HEK293 (cell line): ENCODE data around the gene EFHC1.

Experiments used
- GFI1B ChIP-seq: fragments of 450-650 bp; formaldehyde crosslinking; IDR thresholded peaks from 2 replicates; pipeline ENCODE4 v1.5.1; 2016; ENCODE audit warnings: missing biosample characterization, missing genetic modification characterization
- HOXA7 ChIP-seq: sonication (generic); formaldehyde crosslinking; IDR thresholded peaks from 2 replicates; pipeline ENCODE4 v1.8.1; 2022; ENCODE audit warnings: missing genetic modification reagents, borderline replicate concordance
- KLF1 ChIP-seq: fragments of 450-650 bp; formaldehyde crosslinking; IDR thresholded peaks from 2 replicates; pipeline ENCODE4 v1.5.1; 2016; ENCODE audit warnings: missing biosample characterization, missing genetic modification characterization
- KLF8 ChIP-seq: fragments of 450-650 bp; formaldehyde crosslinking; IDR thresholded peaks from 2 replicates; pipeline ENCODE4 v1.5.1; 2016; ENCODE audit warnings: missing biosample characterization, missing genetic modification characterization
- MZF1 ChIP-seq: fragments of 450-650 bp; formaldehyde crosslinking; IDR thresholded peaks from 2 replicates; pipeline ENCODE4 v1.5.1; 2017; ENCODE audit warnings: missing biosample characterization, missing genetic modification characterization, borderline replicate concordance
- REST ChIP-seq: fragments of 450-650 bp; formaldehyde crosslinking; IDR thresholded peaks from 2 replicates; pipeline ENCODE4 v1.5.1; 2016; ENCODE audit warnings: missing biosample characterization, missing genetic modification characterization
- SP2 ChIP-seq: fragments of 450-650 bp; formaldehyde crosslinking; IDR thresholded peaks from 2 replicates; pipeline ENCODE4 v1.5.1; 2016; ENCODE audit warnings: missing biosample characterization, missing genetic modification characterization
- TSHZ1 ChIP-seq: fragments of 450-650 bp; formaldehyde crosslinking; IDR thresholded peaks from 2 replicates; pipeline ENCODE4 v1.5.1; 2016; ENCODE audit warnings: missing biosample characterization, missing genetic modification characterization, borderline replicate concordance
- ZBTB1 ChIP-seq: fragments of 450-650 bp; formaldehyde crosslinking; IDR thresholded peaks from 2 replicates; pipeline ENCODE4 v1.5.1; 2016; ENCODE audit warnings: missing biosample characterization, missing genetic modification characterization
- ZBTB44 ChIP-seq: fragments of 450-650 bp; IDR thresholded peaks from 2 replicates; pipeline ENCODE4 v1.5.1; 2018; ENCODE audit warnings: missing biosample characterization, mild to moderate bottlenecking, missing genetic modification characterization
- ZEB2 ChIP-seq: fragments of 450-650 bp; formaldehyde crosslinking; IDR thresholded peaks from 2 replicates; pipeline ENCODE4 v1.5.1; 2016; ENCODE audit warnings: missing biosample characterization, missing genetic modification characterization
- ZFP3 ChIP-seq: fragments of 450-650 bp; formaldehyde crosslinking; IDR thresholded peaks from 2 replicates; pipeline ENCODE4 v1.5.1; 2016; ENCODE audit warnings: low read depth, missing biosample characterization, missing genetic modification characterization
- ZFP69B ChIP-seq: fragments of 450-650 bp; formaldehyde crosslinking; IDR thresholded peaks from 2 replicates; pipeline ENCODE4 v1.5.1; 2016; ENCODE audit warnings: missing biosample characterization, missing genetic modification characterization
- ZNF335 ChIP-seq: fragments of 450-650 bp; formaldehyde crosslinking; conservative IDR thresholded peaks from 2 replicates; pipeline ENCODE4 v1.5.1; 2016; ENCODE audit warnings: missing biosample characterization, missing genetic modification characterization
- ZNF366 ChIP-seq: fragments of 450-650 bp; formaldehyde crosslinking; conservative IDR thresholded peaks from 2 replicates; pipeline ENCODE4 v1.5.1; 2016; ENCODE audit warnings: missing biosample characterization, missing genetic modification characterization
- ZNF391 ChIP-seq: fragments of 450-650 bp; formaldehyde crosslinking; IDR thresholded peaks from 2 replicates; pipeline ENCODE4 v1.5.1; 2016; ENCODE audit warnings: low read depth, missing biosample characterization, missing genetic modification characterization, borderline replicate concordance
- ZNF571 ChIP-seq: fragments of 450-650 bp; formaldehyde crosslinking; IDR thresholded peaks from 2 replicates; pipeline ENCODE4 v1.5.0; 2017; ENCODE audit warnings: missing biosample characterization, missing genetic modification characterization
- ZNF600 ChIP-seq: fragments of 450-650 bp; formaldehyde crosslinking; IDR thresholded peaks from 2 replicates; pipeline ENCODE4 v1.5.1; 2016; ENCODE audit warnings: missing biosample characterization, missing genetic modification characterization
- ZNF660 ChIP-seq: fragments of 450-650 bp; IDR thresholded peaks from 2 replicates; pipeline ENCODE4 v1.5.1; 2018; ENCODE audit warnings: missing biosample characterization, mild to moderate bottlenecking, missing genetic modification characterization
- ZNF76 ChIP-seq: fragments of 450-650 bp; formaldehyde crosslinking; IDR thresholded peaks from 2 replicates; pipeline ENCODE4; 2016; ENCODE audit warnings: low read depth, missing biosample characterization, missing genetic modification characterization, borderline replicate concordance
- ZSCAN18 ChIP-seq: fragments of 450-650 bp; formaldehyde crosslinking; IDR thresholded peaks from 2 replicates; pipeline ENCODE4 v1.5.1; 2016; ENCODE audit warnings: missing biosample characterization, missing genetic modification characterization
- TF ChIP-seq, protein P1 (sequence below): fragments of 450-650 bp; formaldehyde crosslinking; IDR thresholded peaks from 2 replicates; pipeline ENCODE4 v1.5.1; 2017; ENCODE audit warnings: missing biosample characterization, missing genetic modification characterization
- TF ChIP-seq, protein P2 (sequence below): fragments of 450-650 bp; formaldehyde crosslinking; IDR thresholded peaks from 2 replicates; pipeline ENCODE4 v1.5.1; 2016; ENCODE audit warnings: missing biosample characterization, missing genetic modification characterization, low read depth

EFHC1 gene

GRCh38 chr6:52482903-52483670 is 62.9 kb downstream of the EFHC1 start (continued):
- TF ChIP-seq ZNF76 (tag by site-specific recombination) = peak; percentile 66; the same call in 1 of the 2 replicates
- TF ChIP-seq HOXA7 (CRISPR knock-in tag) = no peak
- peak; percentile 44; the same call in 1 of the 2 replicates for TF ChIP-seq MZF1 (tag by site-specific recombination)
- TF ChIP-seq ZEB2 (tag by site-specific recombination) = peak; percentile 99
- peak; percentile 65; the same call in 1 of the 2 replicates for TF ChIP-seq GFI1B
- TF ChIP-seq ZNF571 (tag by site-specific recombination) = no peak
- peak; percentile 96; the same call in 1 of the 2 replicates for TF ChIP-seq ZNF391 (tag by site-specific recombination)
- TF ChIP-seq ZFP3 = no peak
- TF ChIP-seq ZSCAN18 (tag by site-specific recombination) = no peak
- TF ChIP-seq ZBTB1 = peak; percentile 91
- TF ChIP-seq, protein P1, sequence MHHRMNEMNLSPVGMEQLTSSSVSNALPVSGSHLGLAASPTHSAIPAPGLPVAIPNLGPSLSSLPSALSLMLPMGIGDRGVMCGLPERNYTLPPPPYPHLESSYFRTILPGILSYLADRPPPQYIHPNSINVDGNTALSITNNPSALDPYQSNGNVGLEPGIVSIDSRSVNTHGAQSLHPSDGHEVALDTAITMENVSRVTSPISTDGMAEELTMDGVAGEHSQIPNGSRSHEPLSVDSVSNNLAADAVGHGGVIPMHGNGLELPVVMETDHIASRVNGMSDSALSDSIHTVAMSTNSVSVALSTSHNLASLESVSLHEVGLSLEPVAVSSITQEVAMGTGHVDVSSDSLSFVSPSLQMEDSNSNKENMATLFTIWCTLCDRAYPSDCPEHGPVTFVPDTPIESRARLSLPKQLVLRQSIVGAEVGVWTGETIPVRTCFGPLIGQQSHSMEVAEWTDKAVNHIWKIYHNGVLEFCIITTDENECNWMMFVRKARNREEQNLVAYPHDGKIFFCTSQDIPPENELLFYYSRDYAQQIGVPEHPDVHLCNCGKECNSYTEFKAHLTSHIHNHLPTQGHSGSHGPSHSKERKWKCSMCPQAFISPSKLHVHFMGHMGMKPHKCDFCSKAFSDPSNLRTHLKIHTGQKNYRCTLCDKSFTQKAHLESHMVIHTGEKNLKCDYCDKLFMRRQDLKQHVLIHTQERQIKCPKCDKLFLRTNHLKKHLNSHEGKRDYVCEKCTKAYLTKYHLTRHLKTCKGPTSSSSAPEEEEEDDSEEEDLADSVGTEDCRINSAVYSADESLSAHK = peak; percentile 94
- TF ChIP-seq REST (tag by site-specific recombination) = no peak
- peak; percentile 45; the same call in 1 of the 2 replicates for TF ChIP-seq KLF1 (tag by site-specific recombination)
- TF ChIP-seq KLF8 (tag by site-specific recombination) = peak; percentile 86
- peak; percentile 18; the same call in 1 of the 2 replicates for TF ChIP-seq ZNF660 (tag by site-specific recombination)
- TF ChIP-seq, protein P2, sequence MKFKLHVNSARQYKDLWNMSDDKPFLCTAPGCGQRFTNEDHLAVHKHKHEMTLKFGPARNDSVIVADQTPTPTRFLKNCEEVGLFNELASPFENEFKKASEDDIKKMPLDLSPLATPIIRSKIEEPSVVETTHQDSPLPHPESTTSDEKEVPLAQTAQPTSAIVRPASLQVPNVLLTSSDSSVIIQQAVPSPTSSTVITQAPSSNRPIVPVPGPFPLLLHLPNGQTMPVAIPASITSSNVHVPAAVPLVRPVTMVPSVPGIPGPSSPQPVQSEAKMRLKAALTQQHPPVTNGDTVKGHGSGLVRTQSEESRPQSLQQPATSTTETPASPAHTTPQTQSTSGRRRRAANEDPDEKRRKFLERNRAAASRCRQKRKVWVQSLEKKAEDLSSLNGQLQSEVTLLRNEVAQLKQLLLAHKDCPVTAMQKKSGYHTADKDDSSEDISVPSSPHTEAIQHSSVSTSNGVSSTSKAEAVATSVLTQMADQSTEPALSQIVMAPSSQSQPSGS = peak; percentile 92
- peak; percentile 91 for TF ChIP-seq ZBTB44
- peak; percentile 33 for TF ChIP-seq SP2
- peak; percentile 99 for TF ChIP-seq ZNF366 (tag by site-specific recombination)
- peak; percentile 43 for TF ChIP-seq ZNF335 (tag by site-specific recombination)
- peak; percentile 52; the same call in 1 of the 2 replicates for TF ChIP-seq ZFP69B
- peak; percentile 99 for TF ChIP-seq TSHZ1 (tag by site-specific recombination)
- peak; percentile 47 for TF ChIP-seq ZNF600 (tag by site-specific recombination)
